GM23248 (cell line): ENCODE data around the gene PDCD2L.

ENCODE experiments used
- EZH2 ChIP-seq: fragments of 200-600 bp; sonication (generic); IDR thresholded peaks from 2 replicates; pipeline ENCODE4 v1.6.1; 2018; ENCODE audit warnings: antibody characterized with exemption, mild to moderate bottlenecking; ENCODE audit not compliant: insufficient read depth, poor library complexity, severe bottlenecking
- EZH2phosphoT487 ChIP-seq: fragments of 200-600 bp; sonication (generic); IDR thresholded peaks from 2 replicates; pipeline ENCODE4 v1.6.1; 2018; ENCODE audit warnings: antibody characterized with exemption, moderate library complexity, mild to moderate bottlenecking, low read depth; ENCODE audit not compliant: insufficient read depth

DNA sequence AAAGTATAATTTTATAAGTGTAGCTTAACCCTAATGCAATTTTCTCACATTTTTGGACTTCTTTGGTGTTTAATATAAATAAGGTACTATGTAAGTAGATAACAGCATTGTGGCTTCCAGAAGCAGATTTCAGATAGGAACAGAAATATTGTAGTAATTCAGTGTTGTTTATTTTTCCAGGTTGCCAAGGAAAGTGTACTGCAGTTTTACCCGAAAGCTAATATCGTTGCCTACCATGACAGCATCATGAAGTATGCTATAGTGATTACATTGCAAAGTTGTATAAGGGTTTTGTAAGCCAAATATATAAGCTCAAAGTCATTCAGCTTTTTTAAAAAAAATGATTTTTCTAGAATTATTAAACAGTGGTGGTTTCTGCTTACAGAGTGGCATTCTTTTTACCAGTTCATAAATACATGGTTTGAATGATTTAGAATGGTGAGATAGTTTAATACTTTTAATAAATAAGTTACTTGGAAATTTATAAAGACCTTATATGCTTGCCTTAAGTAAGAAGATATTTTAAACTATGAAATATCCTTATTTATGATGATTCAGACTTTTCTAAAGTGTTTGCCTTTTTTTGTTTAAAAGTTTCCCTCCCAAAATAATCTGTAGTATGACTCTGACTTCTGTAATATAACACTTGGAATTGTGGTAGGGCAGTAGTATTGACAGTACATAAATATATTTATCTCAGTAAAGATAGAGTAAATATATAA, 27.6 kb downstream of the PDCD2L start:
- no peak for TF ChIP-seq EZH2phosphoT487
- TF ChIP-seq EZH2 = no peak
